Keratinocyte (primary cell): ENCODE measurements around the gene IVL. TPM values are rescaled to one million over a fixed set of nuclear protein-coding genes. Genes with fewer than 3 reads are reported as not detected.

Source experiments
- DNase-seq: peaks from one replicate; pipeline ENCODE4 v3.0.0-alpha.2; 2011; ENCODE audit warnings: low read depth, missing footprints, low spot score
- FAIRE-seq: peaks from 2 replicates; lab custom pipeline; 2011; peaks lifted over from hg19 to GRCh38; lab: Jason Lieb, UNC
- H2AFZ ChIP-seq: 2 replicates; pipeline ENCODE4 v1.6.0; 2012; ENCODE audit warnings: low read length, control low read depth, inconsistent platforms; ENCODE audit not compliant: control insufficient read depth
- H3K27ac ChIP-seq: 2 replicates; pipeline ENCODE4 v1.5.1; 2011; ENCODE audit warnings: low read length; ENCODE audit not compliant: control insufficient read depth, insufficient read depth
- H3K27me3 ChIP-seq: 3 replicates; pipeline ENCODE4 v1.6.0; 2011; ENCODE audit warnings: low read length; ENCODE audit not compliant: control insufficient read depth, insufficient read depth; ENCODE audit errors: extremely low read depth
- H3K36me3 ChIP-seq, 2 experiments: 2 replicates in 1 of 2; 3 replicates in 1 of 2; pipeline ENCODE4 v1.5.1; 2011; ENCODE audit warnings: low read length in 2 of 2, mild to moderate bottlenecking in 1 of 2; ENCODE audit not compliant: control insufficient read depth in 2 of 2, insufficient read depth in 2 of 2; ENCODE audit errors: extremely low read depth in 1 of 2
- H3K4me1 ChIP-seq: 3 replicates; pipeline ENCODE4 v1.5.1; 2011; ENCODE audit warnings: low read length; ENCODE audit not compliant: control insufficient read depth, insufficient read depth; ENCODE audit errors: extremely low read depth
- H3K4me2 ChIP-seq: 3 replicates; pipeline ENCODE4 v1.6.0; 2011; ENCODE audit warnings: low read depth, low read length; ENCODE audit not compliant: control insufficient read depth, insufficient read depth; ENCODE audit errors: extremely low read depth
- H3K4me3 ChIP-seq, 3 experiments: fragments of 200-600 bp in 1 of 3; sonication (generic) in 1 of 3; 2 replicates in 2 of 3; 3 replicates in 1 of 3; pipeline ENCODE4 v1.5.1; 2011 to 2016; ENCODE audit warnings: low read length in 3 of 3, mild to moderate bottlenecking in 3 of 3, control low read depth in 2 of 3, inconsistent platforms in 1 of 3, low read depth in 1 of 3, mixed read lengths in 1 of 3, mixed run types in 1 of 3, moderate library complexity in 1 of 3; ENCODE audit not compliant: control insufficient read depth in 2 of 3, insufficient read depth in 2 of 3; ENCODE audit errors: extremely low read depth in 1 of 3
- H3K79me2 ChIP-seq: 2 replicates; pipeline ENCODE4 v1.6.0; 2012; ENCODE audit warnings: low read length; ENCODE audit not compliant: control insufficient read depth, insufficient read depth
- H3K9ac ChIP-seq: 3 replicates; pipeline ENCODE4 v1.6.0; 2011; ENCODE audit warnings: low read length; ENCODE audit not compliant: control insufficient read depth, insufficient read depth; ENCODE audit errors: extremely low read depth
- H3K9me1 ChIP-seq: 3 replicates; pipeline ENCODE4 v1.6.0; 2011; ENCODE audit warnings: low read length; ENCODE audit not compliant: control insufficient read depth, insufficient read depth; ENCODE audit errors: extremely low read depth
- H3K9me3 ChIP-seq: 2 replicates; pipeline ENCODE4 v1.5.1; 2012; ENCODE audit warnings: low read depth, low read length; ENCODE audit not compliant: control insufficient read depth
- H4K20me1 ChIP-seq: 3 replicates; pipeline ENCODE4 v1.6.0; 2011; ENCODE audit warnings: low read length; ENCODE audit not compliant: control insufficient read depth, insufficient read depth; ENCODE audit errors: extremely low read depth
- EZH2 ChIP-seq: IDR thresholded peaks from one replicate; pipeline ENCODE4 v1.6.1; 2012; ENCODE audit warnings: inconsistent platforms, mild to moderate bottlenecking, low read length, moderate library complexity
- dilution Hi-C: fragments of 300-500 bp; cut with MboI; formaldehyde crosslinking; loops from one replicate; pipeline ENCODE4 v1.7.0; 2020; ENCODE audit warnings: low sequenced_read_pairs; ENCODE audit not compliant: extremely low pct_ligation_motif_present
- polyA plus RNA-seq, 5 experiments: library from polyadenylated mRNA; depleted of rRNA in 3 of 5; stranded (reverse) in 3 of 5; stranded (forward) in 1 of 5; unstranded in 1 of 5; fragments of >200 nt; gene quantifications; 1 replicate in 1 of 5; 2 replicates in 3 of 5; 3 replicates in 1 of 5; pipeline versions ENCODE4 v1.2.1 to v1.2.3, GENCODE V29; 2011 to 2012; ENCODE audit warnings: missing spikeins in 2 of 5, low read depth in 1 of 5, low replicate concordance in 1 of 5
- TF ChIP-seq, protein P1 (sequence below), 3 experiments: IDR thresholded peaks in 1 of 3; conservative IDR thresholded peaks in 1 of 3; optimal IDR thresholded peaks in 1 of 3; 2 replicates in 2 of 3; 3 replicates in 1 of 3; pipeline versions ENCODE3 to v1.5.1; 2011; ENCODE audit warnings: low read length in 3 of 3, mild to moderate bottlenecking in 3 of 3, moderate library complexity in 2 of 3, control low read depth in 1 of 3, inconsistent platforms in 1 of 3; ENCODE audit not compliant: insufficient read depth in 2 of 3; ENCODE audit errors: extremely low read depth in 1 of 3

The IVL gene
- polyA plus RNA-seq, 1 donor (not counting 4 experiments of a cell fraction or from before 2014, with no cell fraction given), result 89.2 TPM

DNA sequence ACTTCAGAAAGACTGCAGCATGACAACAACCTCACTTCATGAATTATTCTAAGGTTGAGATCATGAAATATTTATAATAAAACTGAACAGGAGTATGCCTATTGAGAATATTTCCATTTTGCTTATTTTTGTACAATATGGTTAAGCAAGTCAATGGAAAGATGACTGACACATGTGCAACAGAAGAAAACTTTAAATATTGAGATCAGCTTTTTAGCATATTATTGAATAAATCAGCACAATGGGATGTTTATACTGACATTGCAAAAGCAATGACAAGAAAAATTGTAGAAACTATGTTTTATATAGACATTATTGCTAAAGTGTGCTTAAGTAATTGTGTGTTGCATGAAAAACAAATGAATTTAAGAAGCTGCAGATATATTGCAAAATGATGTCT lies 43.9 kb upstream of the IVL start:
- Histone ChIP-seq H3K79me2 (no peaks in the 10 kb centered on the region), H4K20me1 (no peaks in the 10 kb centered on the region), H3K27me3 (no peaks in the 10 kb centered on the region), H3K9me3 (no peaks in the 10 kb centered on the region), H3K4me1 (no peaks in the 10 kb centered on the region), H3K27ac (no peak overlapping the region), H3K4me2 (no peak overlapping the region), H3K4me3 (no peak overlapping the region), H3K9me1 (no peaks in the 10 kb centered on the region), H3K9ac (no peak overlapping the region), H3K36me3 (no peaks in the 10 kb centered on the region), H2AFZ (no peak overlapping the region)
- no peak for DNase-seq
- no peak for TF ChIP-seq EZH2
- dilution Hi-C loops, result no loop called here
- FAIRE-seq, result no peak

- Histone ChIP-seq H2AFZ (no peak overlapping the region), H3K9me1 (no peaks in the 10 kb centered on the region), H3K27ac (no peak overlapping the region), H3K27me3 (no peaks in the 10 kb centered on the region), H3K4me3 (no peak overlapping the region), H3K36me3 (no peaks in the 10 kb centered on the region), H3K79me2 (no peaks in the 10 kb centered on the region), H3K9ac (no peak overlapping the region), H3K9me3 (no peaks in the 10 kb centered on the region), H3K4me2 (no peak overlapping the region), H3K4me1 (no peaks in the 10 kb centered on the region), H4K20me1 (no peaks in the 10 kb centered on the region)
- no peak for DNase-seq
- dilution Hi-C loops, result no loop called here
- FAIRE-seq, result no peak
- TF ChIP-seq, protein P1, sequence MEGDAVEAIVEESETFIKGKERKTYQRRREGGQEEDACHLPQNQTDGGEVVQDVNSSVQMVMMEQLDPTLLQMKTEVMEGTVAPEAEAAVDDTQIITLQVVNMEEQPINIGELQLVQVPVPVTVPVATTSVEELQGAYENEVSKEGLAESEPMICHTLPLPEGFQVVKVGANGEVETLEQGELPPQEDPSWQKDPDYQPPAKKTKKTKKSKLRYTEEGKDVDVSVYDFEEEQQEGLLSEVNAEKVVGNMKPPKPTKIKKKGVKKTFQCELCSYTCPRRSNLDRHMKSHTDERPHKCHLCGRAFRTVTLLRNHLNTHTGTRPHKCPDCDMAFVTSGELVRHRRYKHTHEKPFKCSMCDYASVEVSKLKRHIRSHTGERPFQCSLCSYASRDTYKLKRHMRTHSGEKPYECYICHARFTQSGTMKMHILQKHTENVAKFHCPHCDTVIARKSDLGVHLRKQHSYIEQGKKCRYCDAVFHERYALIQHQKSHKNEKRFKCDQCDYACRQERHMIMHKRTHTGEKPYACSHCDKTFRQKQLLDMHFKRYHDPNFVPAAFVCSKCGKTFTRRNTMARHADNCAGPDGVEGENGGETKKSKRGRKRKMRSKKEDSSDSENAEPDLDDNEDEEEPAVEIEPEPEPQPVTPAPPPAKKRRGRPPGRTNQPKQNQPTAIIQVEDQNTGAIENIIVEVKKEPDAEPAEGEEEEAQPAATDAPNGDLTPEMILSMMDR (optimal IDR thresholded peaks at IDR 0.05 in 1 of 3, IDR thresholded peaks at IDR 0.05 in 1 of 3, conservative IDR thresholded peaks at IDR 0.05 in 1 of 3; ENCODE audit: extremely low read depth in 1 of 3, insufficient read depth in 2 of 3, low read length in 3 of 3), result no peak
- no peak for TF ChIP-seq EZH2
Observed at GRCh38 chr1:152866321-152866720, 42.0 kb upstream of the IVL start.

- Histone ChIP-seq H3K9me3 (no peaks in the 10 kb centered on the region), H2AFZ (no peak overlapping the region), H3K9me1 (no peaks in the 10 kb centered on the region), H3K27me3 (no peaks in the 10 kb centered on the region), H4K20me1 (no peaks in the 10 kb centered on the region), H3K36me3 (no peaks in the 10 kb centered on the region), H3K4me3 (no peak overlapping the region), H3K4me2 (no peak overlapping the region), H3K4me1 (no peaks in the 10 kb centered on the region), H3K79me2 (no peaks in the 10 kb centered on the region), H3K9ac (no peak overlapping the region), H3K27ac (no peak overlapping the region)
- FAIRE-seq (peak; percentile 95), DNase-seq (no peak)
- TF ChIP-seq, protein P1 (optimal IDR thresholded peaks at IDR 0.05 in 1 of 3, IDR thresholded peaks at IDR 0.05 in 1 of 3, conservative IDR thresholded peaks at IDR 0.05 in 1 of 3; ENCODE audit: extremely low read depth in 1 of 3, insufficient read depth in 2 of 3, low read length in 3 of 3), result peak; percentile 81 to 94 (median 86)
- TF ChIP-seq EZH2, result no peak
- dilution Hi-C loops, result no loop called here
Observed at GRCh38 chr1:152869808-152870419, 38.4 kb upstream of the IVL start.
